H9 (cell line): ENCODE measurements around the gene ALG14. TPM values are rescaled to one million over a fixed set of nuclear protein-coding genes. Genes with fewer than 3 reads are reported as not detected.

ENCODE experiments used
- DNase-seq: peaks from one replicate; pipeline ENCODE4 v3.0.0-alpha.2; 2017
- H2AFZ ChIP-seq: one replicate; pipeline ENCODE4 v1.6.1; 2013; ENCODE audit warnings: mild to moderate bottlenecking, low read length, control low read depth, moderate library complexity
- H2AK5ac ChIP-seq: 2 replicates; pipeline ENCODE4 v1.6.1; 2013; ENCODE audit warnings: low read length, control low read depth, mixed read lengths; ENCODE audit not compliant: insufficient read length
- H2BK120ac ChIP-seq: one replicate; pipeline ENCODE4 v1.6.1; 2013; ENCODE audit warnings: low read depth, mild to moderate bottlenecking, low read length, control low read depth, inconsistent platforms; ENCODE audit not compliant: poor library complexity, severe bottlenecking
- H2BK12ac ChIP-seq: 2 replicates; pipeline ENCODE4 v1.6.1; 2013; ENCODE audit warnings: low read length, control low read depth, mixed read lengths, low read depth; ENCODE audit not compliant: insufficient read length
- H2BK15ac ChIP-seq: 2 replicates; pipeline ENCODE4 v1.6.1; 2013; ENCODE audit warnings: low read depth, low read length, control low read depth
- H2BK20ac ChIP-seq: one replicate; pipeline ENCODE4 v1.6.1; 2013; ENCODE audit warnings: low read depth, mild to moderate bottlenecking, low read length, control low read depth, inconsistent platforms; ENCODE audit not compliant: poor library complexity, severe bottlenecking
- H2BK5ac ChIP-seq: 2 replicates; pipeline ENCODE4 v1.6.1; 2013; ENCODE audit warnings: low read length, control low read depth, mixed read lengths; ENCODE audit not compliant: insufficient read length
- H3K14ac ChIP-seq: 2 replicates; pipeline ENCODE4 v1.6.1; 2013; ENCODE audit warnings: low read length, control low read depth; ENCODE audit not compliant: insufficient read depth
- H3K18ac ChIP-seq: 2 replicates; pipeline ENCODE4 v1.6.1; 2013; ENCODE audit warnings: low read depth, mild to moderate bottlenecking, mixed read lengths, low read length, control low read depth; ENCODE audit not compliant: insufficient read length
- H3K23ac ChIP-seq: 2 replicates; pipeline ENCODE4 v1.6.1; 2013; ENCODE audit warnings: low read length, control low read depth, mixed read lengths, low read depth; ENCODE audit not compliant: insufficient read length
- H3K23me2 ChIP-seq: 2 replicates; pipeline ENCODE4 v1.6.1; 2013; ENCODE audit warnings: low read depth, mild to moderate bottlenecking, mixed read lengths, low read length, control low read depth; ENCODE audit not compliant: insufficient read length, poor library complexity, severe bottlenecking
- H3K27ac ChIP-seq: 2 replicates; pipeline ENCODE4 v1.5.1; 2013; ENCODE audit warnings: low read length, control low read depth, mixed read lengths, low read depth; ENCODE audit not compliant: insufficient read length
- H3K27me3 ChIP-seq: 2 replicates; pipeline ENCODE4 v1.6.1; 2013; ENCODE audit warnings: low read length, control low read depth, inconsistent platforms; ENCODE audit not compliant: insufficient read depth
- H3K4ac ChIP-seq: 2 replicates; pipeline ENCODE4 v1.6.1; 2013; ENCODE audit warnings: low read depth, mild to moderate bottlenecking, control low read depth, inconsistent platforms, low read length, moderate library complexity
- H3K4me1 ChIP-seq: 2 replicates; pipeline ENCODE4 v1.6.1; 2013; ENCODE audit warnings: low read length, control low read depth, inconsistent platforms; ENCODE audit not compliant: insufficient read depth
- H3K4me2 ChIP-seq: 2 replicates; pipeline ENCODE4 v1.6.1; 2013; ENCODE audit warnings: low read length, control low read depth, mixed read lengths; ENCODE audit not compliant: insufficient read length, insufficient read depth
- H3K56ac ChIP-seq: 2 replicates; pipeline ENCODE4 v1.6.1; 2013; ENCODE audit warnings: low read depth, mild to moderate bottlenecking, mixed read lengths, low read length, control low read depth; ENCODE audit not compliant: insufficient read length
- H3K79me1 ChIP-seq: 2 replicates; pipeline ENCODE4 v1.6.1; 2013; ENCODE audit warnings: low read depth, mild to moderate bottlenecking, moderate library complexity, low read length, control low read depth, inconsistent platforms; ENCODE audit not compliant: insufficient read depth, poor library complexity, severe bottlenecking
- H3K79me2 ChIP-seq: 2 replicates; pipeline ENCODE4 v1.6.1; 2013; ENCODE audit warnings: low read length, control low read depth, inconsistent platforms; ENCODE audit not compliant: insufficient read depth
- H3K9ac ChIP-seq: 2 replicates; pipeline ENCODE4 v1.6.1; 2013; ENCODE audit warnings: low read length, control low read depth, mixed read lengths; ENCODE audit not compliant: insufficient read length; ENCODE audit errors: extremely low read depth
- H3K9me3 ChIP-seq: one replicate; pipeline ENCODE4 v1.6.1; 2013; ENCODE audit warnings: low read depth, low read length, inconsistent platforms; ENCODE audit not compliant: control insufficient read depth
- H3T11ph ChIP-seq: one replicate; pipeline ENCODE4 v1.6.1; 2013; ENCODE audit warnings: mild to moderate bottlenecking, low read length, control low read depth, inconsistent platforms
- H4K20me1 ChIP-seq: one replicate; pipeline ENCODE4 v1.6.1; 2013; ENCODE audit not compliant: control insufficient read depth, insufficient read length, insufficient read depth
- H4K5ac ChIP-seq: 2 replicates; pipeline ENCODE4 v1.6.1; 2013; ENCODE audit warnings: low read depth, mild to moderate bottlenecking, mixed read lengths, low read length, control low read depth; ENCODE audit not compliant: insufficient read length
- H4K8ac ChIP-seq: replicated peaks from 2 replicates; pipeline ENCODE4 v1.6.1; 2013; ENCODE audit warnings: low read length, control low read depth, mixed read lengths, low read depth; ENCODE audit not compliant: insufficient read length
- H4K91ac ChIP-seq: 2 replicates; pipeline ENCODE4 v1.6.1; 2013; ENCODE audit warnings: low read depth, mild to moderate bottlenecking, moderate library complexity, mixed read lengths, low read length, control low read depth; ENCODE audit not compliant: insufficient read length
- H3K27ac Mint-ChIP-seq, 3 experiments: 2 replicates in 2 of 3; 3 replicates in 1 of 3; pipeline ENCODE4 v1.8.0; 2020 to 2021; ENCODE audit warnings: mixed read lengths in 3 of 3, mild to moderate bottlenecking in 1 of 3, moderate library complexity in 1 of 3
- H3K27me3 Mint-ChIP-seq: 2 replicates; pipeline ENCODE4 v1.8.0; 2021; ENCODE audit warnings: low read depth, mild to moderate bottlenecking, moderate library complexity, mixed read lengths
- H3K36me3 Mint-ChIP-seq, 3 experiments: 2 replicates in 2 of 3; 3 replicates in 1 of 3; pipeline ENCODE4 v1.8.0; 2020 to 2021; ENCODE audit warnings: low read depth in 3 of 3, mixed read lengths in 3 of 3; ENCODE audit not compliant: insufficient read depth in 1 of 3
- H3K4me1 Mint-ChIP-seq, 2 experiments: 2 replicates each; pipeline ENCODE4 v1.8.0; 2020; ENCODE audit warnings: mixed read lengths in 2 of 2
- H3K4me3 Mint-ChIP-seq, 2 experiments: 2 replicates in 1 of 2; 3 replicates in 1 of 2; pipeline ENCODE4 v1.8.0; 2020 to 2021; ENCODE audit warnings: mild to moderate bottlenecking in 2 of 2, mixed read lengths in 2 of 2, moderate library complexity in 1 of 2
- H3K9me3 Mint-ChIP-seq, 2 experiments: 2 replicates in 1 of 2; 3 replicates in 1 of 2; pipeline ENCODE4 v1.8.0; 2020; ENCODE audit warnings: mild to moderate bottlenecking in 2 of 2, mixed read lengths in 2 of 2, moderate library complexity in 1 of 2
- CTCF ChIP-seq: fragments of 200-600 bp; sonication (generic); conservative IDR thresholded peaks from 3 replicates; pipeline ENCODE4 v1.8.0; 2021; ENCODE audit warnings: antibody characterized with exemption, mild to moderate bottlenecking
- total RNA-seq: library from RNA; stranded (reverse); gene quantifications from 2 replicates; pipeline ENCODE4 v1.2.1, GENCODE V29; 2021

Gene ALG14
- total RNA-seq, 1 experiment from 2014 or later: 2.5 TPM

- Histone ChIP-seq H3K56ac (no peak overlapping the region), H2BK120ac (no peak overlapping the region), H3K9ac (no peak overlapping the region), H3K23ac (no peak overlapping the region), H3K27ac (no peak overlapping the region), H3K4ac (no peak overlapping the region), H4K20me1 (no peaks in the 10 kb centered on the region), H3K79me1 (no peaks in the 10 kb centered on the region), H2BK15ac (no peak overlapping the region), H4K5ac (no peak overlapping the region), H2BK12ac (no peak overlapping the region), H4K91ac (no peak overlapping the region), H2AK5ac (no peak overlapping the region), H3K27me3 (no peaks in the 10 kb centered on the region), H3K79me2 (no peaks in the 10 kb centered on the region), H2BK20ac (no peak overlapping the region), H3T11ph (no peak overlapping the region), H2BK5ac (no peak overlapping the region), H3K14ac (no peak overlapping the region), H3K4me2 (no peak overlapping the region), H3K9me3 (no peaks in the 10 kb centered on the region), H4K8ac (no peak overlapping the region), H3K18ac (no peak overlapping the region), H3K23me2 (no peaks in the 10 kb centered on the region), H3K4me1 (peaks cover 3% of the 10 kb centered on the region; the same call in 1 of the 2 replicates), H2AFZ (no peak overlapping the region)
- DNase-seq: no peak
- peaks cover 0 to 4% (median 0%) of the 10 kb centered on the region in 3 experiments; a peak in 1 of 7 replicates for H3K36me3 Mint-ChIP-seq
- H3K9me3 Mint-ChIP-seq: no peaks in the 10 kb centered on the region
- TF ChIP-seq CTCF: no peak
- H3K4me3 Mint-ChIP-seq: no peak overlapping the region
- no peaks in the 10 kb centered on the region for H3K27me3 Mint-ChIP-seq
- H3K4me1 Mint-ChIP-seq: peaks cover 14 to 16% of the 10 kb centered on the region in 2 experiments
- no peak overlapping the region for H3K27ac Mint-ChIP-seq
Observed at GRCh38 chr1:94953107-94953506, 119.6 kb downstream of the ALG14 start.
